CD4-positive, alpha-beta T cell treated with Interleukin-17A for 4 hours (primary cell): ENCODE measurements around the gene TCN1.
"Not testable (repeated sequence)": the region's sequence is repeated elsewhere in the genome, so short reads cannot be mapped to it uniquely, and the experiment has no call there.

Experiments
- DNase-seq: peaks from one replicate; pipeline ENCODE4 v3.0.0-alpha.2; 2020; ENCODE audit warnings: mixed read lengths

Gene TCN1

DNA sequence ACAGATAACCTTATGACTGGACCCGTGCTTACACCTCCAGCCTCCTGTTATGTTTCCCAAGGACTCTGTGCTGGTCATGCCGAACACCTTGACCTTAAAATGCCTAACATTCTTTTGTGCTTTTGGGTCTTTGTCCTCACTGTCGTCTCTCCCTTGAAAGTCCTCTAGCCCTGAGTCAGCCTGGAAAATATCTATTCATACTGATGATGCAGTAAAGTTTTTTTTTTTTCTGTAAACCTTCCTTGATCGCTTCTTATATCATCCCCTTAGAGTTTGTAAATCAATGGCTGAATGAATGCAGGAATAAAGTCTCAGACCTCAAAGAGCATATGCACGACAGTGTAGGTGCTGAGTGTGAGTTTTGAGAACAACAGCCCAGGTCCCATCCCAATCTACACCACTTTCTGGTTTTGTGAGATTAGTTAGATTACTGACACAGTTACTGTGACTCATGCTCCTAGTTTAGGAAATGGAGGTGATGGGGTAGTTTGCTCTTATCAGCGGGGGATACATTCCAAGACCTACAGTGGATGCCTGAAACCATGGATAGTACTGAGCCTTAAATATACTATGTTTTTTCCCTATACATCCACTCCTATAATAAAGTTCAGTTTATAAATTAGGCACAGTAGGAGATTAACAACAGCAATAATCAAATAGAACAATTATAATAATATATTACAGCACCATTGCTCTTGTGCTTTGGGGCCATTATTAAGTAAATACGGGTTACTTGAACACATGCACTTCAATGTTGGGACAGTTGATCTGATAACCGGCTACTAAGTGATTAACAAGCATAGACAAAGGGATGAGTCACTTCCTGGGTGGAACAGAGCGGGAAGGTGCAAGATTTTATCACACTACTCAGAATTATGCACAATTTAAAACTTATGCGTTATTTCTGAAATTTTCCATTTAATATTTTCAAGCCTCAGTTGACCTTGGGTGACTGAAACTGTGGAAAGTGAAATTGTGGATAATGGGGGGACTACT is 8.6 kb downstream of the TCN1 start:
- DNase-seq, result peak; percentile 14

- DNase-seq, result no peak
Observed at GRCh38 chr11:59854871-59855270, 11.4 kb downstream of the TCN1 start.

- not testable (repeated sequence) for DNase-seq
Observed at GRCh38 chr11:59851416-59851815, 14.9 kb downstream of the TCN1 start.

DNA sequence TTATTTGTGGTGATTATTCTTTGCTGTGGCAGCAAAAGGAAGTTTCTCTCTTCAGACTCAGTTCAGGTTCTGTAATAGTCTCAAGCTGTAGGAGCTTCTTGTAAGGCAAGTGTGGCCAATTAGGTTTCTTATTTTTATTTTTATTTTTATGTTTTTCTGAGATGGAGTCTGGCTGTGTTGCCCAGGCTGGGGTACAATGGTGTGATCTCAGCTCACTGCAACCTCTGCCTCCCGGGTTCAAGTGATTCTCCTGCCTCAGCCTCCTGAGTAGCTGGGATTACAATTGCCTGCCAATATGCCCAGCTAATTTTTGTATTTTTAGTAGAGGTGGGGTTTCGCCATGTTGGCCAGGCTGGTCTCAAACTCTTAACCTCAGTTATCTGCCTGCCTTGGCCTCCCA is 16.7 kb downstream of the TCN1 start:
- not testable (repeated sequence) for DNase-seq

GRCh38 chr11:59849129-59849528 is 17.2 kb downstream of the TCN1 start:
- no peak for DNase-seq

GRCh38 chr11:59848439-59848838 is 17.8 kb downstream of the TCN1 start:
- not testable (repeated sequence) for DNase-seq

DNA sequence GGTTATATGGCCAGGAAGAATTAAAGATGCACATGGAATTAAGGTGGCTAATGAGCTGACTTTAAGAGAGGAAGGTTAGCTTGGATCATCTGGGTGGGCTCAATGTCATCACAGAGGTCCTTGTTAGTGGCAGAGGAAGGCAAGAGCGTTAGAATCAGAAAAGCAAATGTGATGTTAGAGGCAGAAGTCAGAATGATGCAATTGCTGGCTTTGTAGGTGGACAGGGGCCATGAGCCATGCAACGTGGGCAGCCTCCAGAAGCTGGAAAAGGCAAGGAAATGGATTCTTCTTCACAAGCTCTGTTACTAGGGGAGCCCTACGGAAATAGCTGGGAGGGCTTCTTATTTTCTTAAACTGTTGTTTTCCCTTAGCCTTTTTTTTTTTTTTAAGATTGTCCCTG is 18.7 kb downstream of the TCN1 start:
- DNase-seq, result no peak

DNA sequence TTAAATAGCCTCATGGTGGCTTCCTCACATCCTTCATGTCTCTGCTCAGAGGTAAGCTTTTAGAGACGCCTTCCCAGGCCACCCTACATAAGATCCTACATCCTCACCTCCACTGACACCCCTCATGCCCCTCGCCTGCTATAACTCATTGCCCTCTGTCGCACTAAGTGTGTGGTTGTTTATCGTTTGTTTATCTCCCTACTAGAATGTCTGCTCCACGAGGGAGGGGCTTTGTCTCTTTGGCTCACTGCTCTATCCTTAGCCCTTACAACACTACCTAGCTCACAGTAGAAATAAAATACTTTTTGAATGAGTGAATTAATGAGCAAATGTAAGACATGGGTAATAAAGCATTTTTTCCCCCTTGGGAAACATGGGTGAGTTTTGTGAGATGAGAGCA is 19.7 kb downstream of the TCN1 start:
- DNase-seq, result no peak

DNA sequence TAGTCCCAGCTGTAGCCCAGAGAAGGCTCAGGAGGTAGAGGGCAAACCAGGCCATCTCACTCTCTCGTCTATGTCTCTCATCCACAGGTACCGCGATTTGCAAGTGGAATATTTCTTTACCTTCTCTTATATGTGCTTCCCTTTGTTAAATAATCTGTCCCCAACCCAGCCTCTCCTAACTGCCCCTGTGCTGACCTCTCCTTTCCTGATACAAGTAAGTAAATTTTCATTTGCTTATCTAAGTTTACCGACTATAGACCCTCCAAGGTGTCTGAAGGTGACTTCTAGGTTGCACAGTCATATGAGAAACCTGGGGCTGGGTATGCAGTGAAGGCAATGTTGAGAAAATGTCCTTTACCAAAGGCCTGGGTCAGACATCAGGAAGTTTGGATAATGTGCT is 20.9 kb downstream of the TCN1 start, which contains the start of gene CBLIF:
Gene CBLIF (minus strand): TSS at position 101 of the 400 bp plus-strand sequence. CDS start 46 bp downstream, at position 55.
- no peak for DNase-seq

DNA sequence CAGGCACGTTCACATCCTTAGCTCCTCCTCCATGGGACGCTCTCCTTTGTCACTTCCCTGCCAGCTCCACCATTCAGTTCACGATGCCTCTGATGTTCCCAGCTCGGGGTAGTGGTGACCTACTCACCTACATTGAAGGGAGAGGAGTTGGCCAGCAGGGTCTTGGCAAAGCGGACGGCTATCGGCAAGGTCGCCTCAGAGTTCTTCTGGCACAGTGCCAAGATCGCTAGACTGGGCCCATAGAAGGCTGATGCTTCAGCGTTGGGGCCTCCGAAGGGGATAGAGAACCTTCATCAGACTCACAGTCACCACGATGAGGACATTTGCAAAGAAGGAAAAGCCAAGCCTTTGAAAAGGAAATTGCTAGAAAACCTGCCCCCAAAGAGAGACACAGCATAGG is 24.0 kb downstream of the TCN1 start:
- no peak for DNase-seq

GRCh38 chr11:59841514-59841913 is 24.8 kb downstream of the TCN1 start:
- no peak for DNase-seq

DNA sequence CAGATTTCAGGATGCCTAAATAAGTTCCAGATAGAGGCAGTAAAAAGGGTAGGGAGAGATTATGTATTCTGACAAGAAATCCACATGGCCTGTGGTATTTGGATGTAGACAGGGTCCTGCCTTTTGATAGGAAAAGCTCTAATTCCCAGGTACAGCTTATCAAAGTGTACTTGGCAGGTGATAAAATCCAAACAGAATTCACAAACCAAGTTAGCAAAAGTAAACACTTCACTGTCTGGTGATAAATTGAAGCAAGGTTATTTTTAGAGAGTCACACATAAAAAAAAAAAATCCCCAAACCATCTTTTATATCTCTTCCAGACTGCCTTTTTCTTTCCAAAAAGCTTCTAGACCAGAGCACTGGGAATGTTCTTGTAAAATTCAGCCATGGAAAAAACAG is 26.7 kb downstream of the TCN1 start:
- no peak for DNase-seq

DNA sequence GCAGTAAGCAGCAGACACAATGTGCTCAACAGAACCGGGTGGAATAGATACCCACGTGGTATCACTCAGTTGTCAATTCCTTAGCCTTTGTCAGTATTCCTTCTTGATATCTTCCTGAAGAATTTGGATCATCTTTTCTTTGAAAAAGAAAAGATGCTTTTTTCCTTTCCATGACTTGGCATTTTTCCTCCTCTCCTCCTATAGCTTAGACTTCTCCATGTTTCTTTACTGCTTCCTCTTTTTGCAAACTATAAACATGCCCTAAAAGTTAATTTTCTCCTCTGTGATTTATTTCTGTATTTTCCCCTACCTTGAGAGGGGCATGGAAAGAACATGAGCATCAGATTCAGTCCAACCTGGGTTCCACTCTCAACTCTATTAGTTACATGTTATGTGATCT is 32.7 kb downstream of the TCN1 start:
- DNase-seq, result no peak

GRCh38 chr11:59829358-59829757 is 36.9 kb downstream of the TCN1 start:
- DNase-seq, result no peak

GRCh38 chr11:59822989-59823566 is 43.2 kb downstream of the TCN1 start:
- peak; percentile 25 for DNase-seq

- no peak for DNase-seq
Observed at GRCh38 chr11:59818572-59818971, 47.7 kb downstream of the TCN1 start.

GRCh38 chr11:59816434-59816833 is 49.9 kb downstream of the TCN1 start:
- not testable (repeated sequence) for DNase-seq

DNA sequence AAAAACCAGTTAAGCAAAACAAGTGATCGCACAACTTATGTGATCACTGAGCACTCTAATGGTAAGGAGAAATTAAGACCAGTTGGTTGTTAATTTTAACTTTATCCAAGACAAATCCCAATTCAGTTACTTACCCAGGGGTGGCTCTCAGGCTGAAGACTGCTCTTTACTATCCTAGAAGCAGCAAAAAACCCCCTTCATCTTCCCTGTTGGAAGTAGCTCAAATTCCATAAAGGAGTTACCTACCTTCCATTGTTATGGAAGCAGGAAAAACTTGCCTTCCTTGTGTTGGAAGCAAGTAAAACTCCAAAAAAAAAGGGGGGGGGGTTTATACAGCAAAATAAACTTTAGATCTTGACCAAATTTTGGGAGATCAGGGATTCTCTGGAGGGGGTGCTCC is 50.5 kb downstream of the TCN1 start:
- DNase-seq, result no peak

GRCh38 chr11:59814021-59814420 is 52.3 kb downstream of the TCN1 start:
- DNase-seq, result no peak

- DNase-seq, result no peak
Observed at GRCh38 chr11:59813364-59813763, 52.9 kb downstream of the TCN1 start.

DNA sequence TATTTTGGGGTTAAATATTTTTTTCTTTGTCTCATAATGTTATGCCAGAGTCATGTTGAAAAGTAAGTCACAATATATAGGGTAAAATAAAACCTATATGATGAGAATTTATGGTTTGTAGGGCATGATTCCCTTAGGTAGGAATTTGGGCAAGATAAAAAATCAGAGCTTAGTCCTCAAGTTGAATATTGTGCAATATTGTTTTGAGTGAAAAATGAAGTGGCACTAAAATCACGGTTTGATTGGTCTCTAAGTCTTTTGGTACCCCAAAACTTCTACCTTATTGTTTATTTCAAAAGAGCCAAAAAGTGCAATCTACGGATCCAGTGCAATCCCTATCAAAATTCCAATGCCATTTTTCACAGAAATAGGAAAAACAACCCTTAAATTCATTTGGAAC is 54.1 kb downstream of the TCN1 start:
- no peak for DNase-seq

DNA sequence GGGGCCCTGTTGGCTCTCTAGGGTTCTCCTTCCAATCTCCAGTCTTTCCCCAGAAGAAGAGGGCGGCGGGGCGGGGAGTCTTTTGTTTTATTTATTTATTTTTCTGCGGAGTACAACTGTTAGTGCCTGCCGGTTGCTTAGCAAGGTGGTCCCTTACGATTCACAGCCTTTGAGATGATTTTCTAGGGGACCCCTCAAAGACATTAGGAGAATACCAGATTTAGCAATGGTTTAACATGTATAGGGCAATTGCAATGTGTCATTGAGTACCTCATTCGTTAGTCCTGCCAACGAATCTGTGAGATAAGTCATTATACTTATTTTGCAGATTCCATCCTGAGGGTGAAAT is 55.4 kb downstream of the TCN1 start:
- DNase-seq, result no peak

- peak; percentile 91 for DNase-seq
Observed at GRCh38 chr11:59810189-59810910, 55.9 kb downstream of the TCN1 start, which contains the start of gene MRPL16. Gene MRPL16 (minus strand): TSS chr11:59810778. CDS start chr11:59810658, 120 bp downstream.
